GM18499 (cell line): ENCODE data around the gene PLEKHM3.

Source experiments
- ATAC-seq: cut with Tn5 transposase; IDR thresholded peaks from one replicate; pipeline ENCODE4 v1.9.1; 2021; ENCODE audit warnings: moderate number of reproducible peaks; ENCODE audit not compliant: insufficient read depth, unreplicated experiment

The PLEKHM3 gene

DNA sequence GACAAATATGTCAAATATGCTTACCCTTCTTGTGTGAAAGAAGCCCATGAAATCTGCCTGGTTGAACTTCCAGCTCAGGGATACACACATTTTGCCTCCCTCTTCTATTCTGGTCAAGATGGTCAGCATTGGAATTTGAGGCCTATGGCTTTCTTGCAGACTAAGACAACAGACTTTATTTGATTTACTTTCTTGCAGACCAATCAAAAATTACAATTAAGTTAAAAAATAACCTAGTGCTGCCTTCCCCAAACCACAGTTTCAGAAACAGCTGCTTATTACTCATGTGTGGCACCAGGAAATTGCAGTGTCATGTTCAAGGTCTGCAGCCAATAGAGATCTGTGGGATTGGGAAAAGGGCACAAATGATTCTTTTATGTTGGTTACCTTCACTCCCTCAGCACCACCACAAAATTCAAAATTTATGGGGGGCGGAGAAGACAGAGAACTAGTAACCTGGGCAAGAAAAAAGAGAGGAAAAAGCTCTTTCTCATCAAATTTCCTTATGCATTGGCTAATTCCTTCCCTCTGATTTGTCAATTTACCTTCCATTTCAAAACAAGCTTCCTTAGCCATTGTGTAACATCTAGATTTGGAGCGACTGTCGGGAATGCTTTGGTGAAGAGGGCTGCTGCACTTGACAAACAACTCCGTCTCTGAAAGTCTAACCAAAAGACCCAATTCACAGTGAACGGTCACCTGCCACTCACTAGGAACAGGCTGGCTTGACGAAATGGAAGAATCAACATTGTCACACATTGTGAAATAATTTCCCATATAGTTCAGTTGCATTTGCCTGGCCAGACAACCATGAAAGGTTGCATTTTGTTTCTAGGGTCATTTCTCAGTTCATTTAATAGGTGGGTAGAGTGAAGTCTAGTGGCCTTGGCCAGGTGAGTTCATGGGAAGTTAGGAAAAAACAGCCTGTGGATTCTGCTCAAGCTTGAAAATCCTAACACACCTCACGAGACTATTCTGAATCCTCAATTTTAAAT lies 155.2 kb downstream of the PLEKHM3 start:
- no peak for ATAC-seq

DNA sequence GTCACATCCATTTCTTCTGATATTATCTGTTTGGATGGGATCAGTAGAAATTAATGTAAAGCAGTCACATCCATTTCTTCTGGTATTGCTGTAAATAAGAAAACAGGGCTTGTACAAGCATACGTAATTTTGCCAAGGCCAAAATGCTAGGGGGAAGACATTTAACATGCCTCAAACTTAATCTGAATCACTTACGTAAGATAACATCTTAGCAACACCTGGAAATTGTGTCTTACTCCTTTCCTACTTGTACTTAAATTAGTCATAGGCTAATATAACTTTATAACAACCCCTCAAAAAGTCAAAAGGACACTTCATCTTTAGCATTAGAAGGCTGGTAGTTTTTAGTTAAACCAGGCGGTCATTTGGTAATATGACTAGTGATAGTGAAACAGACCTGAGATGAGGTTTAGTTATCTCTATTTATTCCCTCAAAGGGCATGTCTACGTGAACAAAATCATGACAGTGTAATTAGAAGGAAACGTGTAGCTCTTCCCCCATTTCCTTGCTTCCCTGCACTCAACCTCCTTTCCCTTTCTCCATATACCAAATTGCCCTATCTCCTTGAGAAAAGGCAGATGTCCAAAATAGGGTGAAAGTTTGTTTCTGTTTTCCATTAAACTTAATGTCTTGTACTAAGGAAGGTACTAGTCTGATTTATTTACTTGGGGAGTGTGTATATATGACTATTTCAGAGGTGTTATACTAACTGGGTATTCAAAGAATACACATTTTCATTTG lies 156.3 kb downstream of the PLEKHM3 start:
- ATAC-seq, result no peak

GRCh38 chr2:207867905-207868304 lies 157.4 kb downstream of the PLEKHM3 start:
- no peak for ATAC-seq

- ATAC-seq, result no peak
Observed at GRCh38 chr2:207867056-207867455, 158.3 kb downstream of the PLEKHM3 start.

DNA sequence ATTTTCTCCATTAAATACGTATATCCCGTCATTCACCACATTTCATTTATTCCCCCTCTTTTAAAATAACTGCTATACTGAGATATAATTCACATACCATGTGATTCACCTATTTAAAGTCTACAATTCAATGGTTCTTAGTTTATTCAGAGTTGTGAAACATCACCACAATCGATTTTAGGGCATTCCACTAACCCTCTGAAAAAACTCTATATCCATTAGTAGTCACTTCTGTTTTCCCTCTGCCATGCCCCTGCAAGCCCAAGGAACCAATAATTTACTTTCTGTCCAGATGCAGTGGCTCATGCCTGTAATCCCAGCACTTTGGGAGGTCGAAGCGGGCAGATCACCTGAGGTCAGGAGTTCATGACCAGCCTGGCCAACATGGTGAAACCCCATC lies 160.1 kb downstream of the PLEKHM3 start:
- no peak for ATAC-seq

DNA sequence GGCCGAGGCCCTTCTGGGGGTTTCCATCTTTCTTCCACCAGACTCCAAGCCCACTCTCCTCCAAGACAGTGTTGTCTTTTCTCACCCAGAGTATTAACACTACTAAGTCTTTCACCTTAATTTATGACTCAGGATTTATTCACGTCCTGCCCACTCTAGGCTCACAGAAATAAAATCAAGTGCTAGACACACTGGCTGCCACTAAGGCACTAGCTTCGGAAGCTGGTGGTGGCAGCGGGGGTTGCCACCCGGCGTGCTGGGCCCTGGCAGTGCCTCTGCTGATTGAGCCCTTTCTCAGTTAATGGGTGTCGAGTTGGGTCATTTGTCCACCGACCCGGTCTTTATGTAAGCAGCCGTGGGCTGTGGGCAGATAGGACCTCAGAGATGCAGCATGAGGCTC lies 162.0 kb downstream of the PLEKHM3 start:
- ATAC-seq, result no peak

GRCh38 chr2:207861789-207862188 lies 163.5 kb downstream of the PLEKHM3 start:
- ATAC-seq, result no peak

DNA sequence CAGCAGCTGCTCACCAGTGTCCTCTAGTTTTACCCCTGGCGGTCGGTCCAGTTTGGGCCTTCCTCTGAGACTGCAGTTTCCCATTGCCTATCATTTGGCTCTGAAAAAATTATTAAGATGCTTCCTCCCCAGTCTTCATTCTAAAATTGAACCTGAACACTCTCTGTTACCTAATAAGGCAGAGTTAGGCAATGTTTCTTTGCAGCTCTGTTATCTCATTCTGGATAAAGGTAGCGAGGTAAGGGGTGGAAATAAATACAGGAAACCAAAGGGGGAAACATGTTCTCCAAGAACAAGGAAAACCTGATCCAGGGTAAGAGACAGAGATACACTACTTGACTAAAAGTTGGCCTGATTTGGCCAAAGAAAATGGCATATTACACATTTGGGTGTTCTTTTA lies 164.6 kb downstream of the PLEKHM3 start:
- no peak for ATAC-seq

GRCh38 chr2:207855591-207855990 lies 169.7 kb downstream of the PLEKHM3 start:
- no peak for ATAC-seq

DNA sequence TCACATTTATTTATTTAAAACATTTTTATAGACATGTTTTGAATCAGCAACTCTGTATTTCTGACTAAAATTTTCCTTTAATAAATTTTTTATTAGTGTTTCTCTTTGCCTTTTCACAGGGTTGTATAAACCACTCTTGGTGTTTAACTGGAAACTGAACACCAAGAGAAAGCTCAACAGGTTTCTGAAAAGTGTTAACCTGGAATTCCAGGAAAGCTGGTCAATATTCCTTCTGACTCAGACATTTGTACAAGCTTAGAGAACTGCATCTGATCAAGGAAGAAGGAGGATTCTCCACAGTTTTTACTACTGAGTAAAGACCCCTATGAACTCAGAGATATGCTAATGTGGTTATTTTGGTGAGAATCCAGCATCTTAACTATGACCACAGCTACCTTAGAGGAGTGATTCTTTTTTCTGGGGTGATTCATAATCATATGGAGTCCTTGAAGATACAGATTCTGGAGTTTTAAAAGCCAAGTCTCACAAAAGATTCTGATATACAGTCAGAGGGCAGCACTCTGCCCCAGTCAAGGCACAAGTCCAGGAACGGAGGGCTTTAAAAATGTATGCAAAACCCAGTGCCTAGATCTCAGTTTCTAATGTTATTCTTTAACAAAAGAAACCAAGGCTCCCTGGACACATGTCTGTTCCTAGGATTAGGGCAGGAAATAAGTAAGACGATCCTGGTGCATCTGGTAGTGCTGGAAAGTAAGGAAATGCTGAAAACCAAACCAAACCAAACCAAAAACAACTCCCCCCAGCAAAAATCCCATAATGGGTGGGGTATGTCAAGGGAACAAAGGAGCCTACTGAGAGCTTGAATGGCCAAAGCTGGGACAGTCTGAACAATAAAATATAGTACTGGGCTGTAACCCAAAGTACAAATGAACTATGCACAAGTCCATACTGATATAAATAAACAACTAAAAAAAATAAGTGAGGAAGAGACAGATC lies 170.6 kb downstream of the PLEKHM3 start:
- no peak for ATAC-seq

DNA sequence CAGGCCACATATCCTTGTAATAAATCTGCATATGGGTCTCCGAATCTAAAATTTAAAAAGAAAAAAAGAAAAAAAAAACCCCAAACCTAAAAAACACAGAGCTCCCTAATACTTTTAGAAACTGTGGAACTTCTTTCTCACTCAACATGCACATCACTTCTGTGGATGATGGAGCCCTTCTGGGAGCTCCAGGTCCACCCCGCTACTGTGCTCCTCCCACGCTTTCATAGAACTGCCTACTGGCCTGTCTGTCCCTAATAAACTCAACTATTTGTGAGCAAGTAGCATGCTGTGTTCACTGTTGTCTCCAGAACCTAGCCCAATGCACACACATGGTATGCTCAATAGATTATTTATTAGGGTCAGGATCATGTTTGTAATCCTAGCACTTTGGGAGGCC lies 172.5 kb downstream of the PLEKHM3 start:
- ATAC-seq, result no peak

DNA sequence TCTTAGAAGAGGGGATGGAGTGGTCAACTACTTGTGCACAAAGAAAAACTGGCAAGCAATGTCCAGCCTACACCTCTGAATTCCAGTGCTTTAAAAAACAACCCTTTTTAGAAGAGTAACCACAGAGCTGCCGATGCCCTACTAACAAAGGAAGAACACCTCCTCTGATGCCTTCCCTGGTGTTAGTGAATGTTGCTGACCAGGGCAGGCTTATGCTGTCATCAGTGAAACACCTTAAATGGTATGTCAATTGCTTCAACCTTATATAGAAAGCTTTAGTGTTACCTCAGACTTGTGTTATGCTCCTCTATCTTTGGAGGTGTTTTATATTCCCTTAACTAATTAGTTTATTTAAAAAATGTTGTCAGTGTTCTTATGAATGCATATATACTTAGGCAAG lies 175.9 kb downstream of the PLEKHM3 start:
- ATAC-seq, result no peak

DNA sequence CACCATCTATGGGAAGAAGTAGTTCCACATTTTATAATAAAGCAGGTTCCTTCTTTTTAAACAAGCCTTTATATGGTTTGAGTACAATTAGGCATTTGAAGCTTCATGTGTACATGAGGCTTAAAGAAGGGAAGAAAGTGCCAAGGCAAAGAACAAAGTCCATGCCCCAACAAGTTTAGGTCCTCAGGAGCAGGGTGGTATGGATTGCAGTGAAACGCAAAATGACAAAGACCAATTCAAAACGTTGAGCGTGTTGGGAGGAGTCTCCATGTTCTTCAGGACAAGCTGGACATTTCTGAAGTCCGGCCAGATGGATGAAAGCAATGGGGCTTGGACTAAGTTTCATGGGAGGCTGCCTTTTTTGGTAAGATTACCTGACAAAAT lies 176.8 kb downstream of the PLEKHM3 start:
- ATAC-seq, result no peak

- no peak for ATAC-seq
Observed at GRCh38 chr2:207847807-207848544, 177.4 kb downstream of the PLEKHM3 start.

DNA sequence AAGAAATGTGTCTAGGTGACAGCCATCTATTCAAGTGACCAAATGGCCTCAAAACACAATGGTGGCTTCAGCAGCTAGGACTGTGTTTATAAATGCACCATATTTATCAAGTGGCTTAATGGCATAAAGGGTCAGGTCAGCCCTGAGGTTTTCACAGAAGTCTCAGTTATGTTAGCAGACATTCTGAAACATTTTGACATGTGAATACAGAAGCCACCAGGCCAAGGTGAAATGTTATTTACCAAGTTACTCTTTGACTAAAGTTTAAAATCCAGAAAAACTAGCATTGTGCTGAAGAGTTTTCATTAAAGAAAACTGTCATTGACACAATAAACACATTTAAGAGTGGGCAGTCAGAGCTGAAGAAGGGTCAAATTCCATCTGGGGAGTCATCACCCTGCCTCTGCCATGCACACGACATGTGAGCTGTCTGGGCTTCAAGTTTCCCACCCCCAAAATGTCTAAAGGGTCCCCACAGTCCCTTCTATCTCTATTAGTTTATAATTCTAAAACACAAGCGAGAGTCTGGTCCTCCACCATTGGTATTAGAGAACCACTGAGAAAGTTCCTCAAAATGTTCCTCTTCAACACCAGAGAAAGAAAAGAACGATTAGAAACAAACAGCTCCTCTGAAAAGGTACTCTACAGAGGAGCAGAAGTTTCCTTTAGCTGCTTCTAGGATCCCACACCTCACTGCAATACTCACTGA lies 178.1 kb downstream of the PLEKHM3 start:
- ATAC-seq, result no peak

- no peak for ATAC-seq
Observed at GRCh38 chr2:207845202-207845864, 180.0 kb downstream of the PLEKHM3 start.

- no peak for ATAC-seq
Observed at GRCh38 chr2:207844648-207845047, 180.7 kb downstream of the PLEKHM3 start.

DNA sequence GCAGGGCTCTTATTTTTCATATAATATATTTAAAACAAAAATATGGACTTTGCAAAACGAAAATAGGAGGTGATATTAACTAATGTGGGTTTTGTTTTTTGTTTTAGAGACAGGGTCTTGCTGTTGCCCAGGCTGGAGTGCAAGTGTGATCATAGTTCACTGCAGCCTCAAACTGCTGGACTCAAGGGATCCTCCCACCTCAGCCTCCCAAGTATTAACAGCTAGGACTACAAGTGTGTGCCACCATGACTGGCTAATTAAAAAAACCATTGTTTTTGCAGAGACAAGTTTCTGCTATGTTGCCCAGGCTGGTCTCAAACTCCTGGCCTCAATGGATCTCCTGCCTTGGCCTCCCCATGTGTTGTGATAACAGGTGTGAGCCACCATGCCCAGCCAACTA lies 185.2 kb downstream of the PLEKHM3 start:
- no peak for ATAC-seq

DNA sequence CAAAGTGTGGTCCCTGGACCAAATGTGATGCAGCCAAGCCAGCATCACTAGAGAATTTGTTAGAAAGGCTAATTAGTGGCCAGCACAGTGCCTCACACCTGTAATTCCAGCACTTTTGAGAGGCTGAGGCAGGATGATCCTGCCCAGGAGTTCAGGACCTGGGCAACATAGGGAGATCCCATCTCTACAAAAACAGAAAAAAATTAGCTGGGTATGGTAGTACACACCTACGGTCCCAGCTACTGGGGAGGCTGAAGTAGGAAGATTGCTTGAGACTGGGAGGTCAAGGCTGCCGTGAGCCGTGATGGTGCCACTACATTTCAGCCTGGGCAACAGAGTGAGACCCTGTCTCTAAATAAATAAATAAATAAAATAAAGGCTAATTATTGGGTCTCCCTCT lies 185.8 kb downstream of the PLEKHM3 start:
- ATAC-seq, result no peak
